Endothelial cell of umbilical vein (primary cell): ENCODE data around the gene PSMC3. TPM values are rescaled to one million over a fixed set of nuclear protein-coding genes. Genes with fewer than 3 reads are reported as not detected.

ENCODE experiments used
- BruUV-seq: library from RNA; stranded (reverse); fragments of 400-500 nt; replicated peaks from 2 replicates; lab custom pipeline; 2021; lab: Mats Ljungman, UMichigan
- CTCF ChIA-PET: fragments of 300-600, 350-600 bp; sonication (Branson Sonifier 250); formaldehyde crosslinking; loops from one replicate; lab custom pipeline; 2021; ENCODE audit warnings: antibody characterized with exemption, inconsistent platforms; lab: Charles Lee
- POLR2A ChIA-PET: fragments of 300-600, 350-600 bp; sonication (Branson Sonifier 250); formaldehyde crosslinking; loops from one replicate; lab custom pipeline; 2021; ENCODE audit warnings: antibody characterized with exemption, inconsistent platforms; lab: Charles Lee
- DNase-seq: peaks from one replicate; pipeline ENCODE4 v3.0.0-alpha.2; 2011; ENCODE audit warnings: low read depth, low spot score
- FAIRE-seq: peaks from 2 replicates; lab custom pipeline; 2011; peaks lifted over from hg19 to GRCh38; lab: Jason Lieb, UNC
- H2AFZ ChIP-seq: 2 replicates; pipeline ENCODE4 v1.6.0; 2012; ENCODE audit warnings: low read depth, low read length, control low read depth, inconsistent platforms
- H3K27ac ChIP-seq: 2 replicates; pipeline ENCODE4 v1.5.1; 2011; ENCODE audit warnings: low read depth, mild to moderate bottlenecking, control low read depth, low read length, moderate library complexity; ENCODE audit not compliant: insufficient read depth
- H3K27me3 ChIP-seq, 2 experiments: 2 replicates each; pipeline versions ENCODE4 v1.6.0 to v1.6.1; 2011; ENCODE audit warnings: low read length in 2 of 2, mixed read lengths in 1 of 2; ENCODE audit not compliant: control insufficient read depth in 2 of 2, insufficient read depth in 2 of 2
- H3K36me3 ChIP-seq, 2 experiments: 2 replicates in 1 of 2; 3 replicates in 1 of 2; pipeline ENCODE4 v1.5.1; 2011; ENCODE audit warnings: low read length in 2 of 2, mild to moderate bottlenecking in 1 of 2, moderate library complexity in 1 of 2; ENCODE audit not compliant: control insufficient read depth in 2 of 2, insufficient read depth in 2 of 2; ENCODE audit errors: extremely low read depth in 1 of 2
- H3K4me1 ChIP-seq: 3 replicates; pipeline ENCODE4 v1.5.1; 2011; ENCODE audit warnings: mild to moderate bottlenecking, low read length; ENCODE audit not compliant: control insufficient read depth, insufficient read depth; ENCODE audit errors: extremely low read depth
- H3K4me2 ChIP-seq: 2 replicates; pipeline ENCODE4 v1.6.1; 2011; ENCODE audit warnings: low read length, control low read depth, mixed read lengths; ENCODE audit not compliant: insufficient read depth
- H3K4me3 ChIP-seq, 3 experiments: fragments of 200-600 bp in 1 of 3; sonication (generic), shearing (Covaris generic) in 1 of 3; replicated peaks in 1 of 3; 2 replicates each; pipeline ENCODE4 v1.5.1; 2011 to 2016; ENCODE audit warnings: control low read depth in 3 of 3, low read length in 3 of 3, mild to moderate bottlenecking in 2 of 3, inconsistent platforms in 1 of 3, low read depth in 1 of 3, moderate library complexity in 1 of 3; ENCODE audit not compliant: insufficient read depth in 1 of 3
- H3K79me2 ChIP-seq: 2 replicates; pipeline ENCODE4 v1.6.0; 2012; ENCODE audit warnings: low read length, inconsistent platforms; ENCODE audit not compliant: control insufficient read depth, insufficient read depth
- H3K9ac ChIP-seq: replicated peaks from 2 replicates; pipeline ENCODE3; 2011; ENCODE audit warnings: low read length, control low read depth; ENCODE audit not compliant: insufficient read depth; ENCODE audit errors: extremely low read depth
- H3K9me1 ChIP-seq: replicated peaks from 3 replicates; pipeline ENCODE4 v1.6.0; 2011; ENCODE audit warnings: mild to moderate bottlenecking, low read length; ENCODE audit not compliant: control insufficient read depth, insufficient read depth; ENCODE audit errors: extremely low read depth
- H3K9me3 ChIP-seq: replicated peaks from 2 replicates; pipeline ENCODE4 v1.5.1; 2012; ENCODE audit warnings: low read length, inconsistent platforms; ENCODE audit not compliant: control insufficient read depth, insufficient read depth
- H4K20me1 ChIP-seq: replicated peaks from 2 replicates; pipeline ENCODE3; 2011; ENCODE audit warnings: mild to moderate bottlenecking, low read length; ENCODE audit not compliant: control insufficient read depth, insufficient read depth; ENCODE audit errors: extremely low read depth
- EZH2 ChIP-seq: IDR thresholded peaks from 2 replicates; pipeline ENCODE4 v1.6.1; 2012; ENCODE audit warnings: borderline replicate concordance, low read depth, mild to moderate bottlenecking, moderate library complexity, low read length, inconsistent platforms; ENCODE audit not compliant: severe bottlenecking
- FOS ChIP-seq: IDR thresholded peaks from 2 replicates; pipeline ENCODE4 v1.6.1; 2011; ENCODE audit warnings: mild to moderate bottlenecking, low read length, moderate library complexity, borderline replicate concordance; ENCODE audit not compliant: insufficient read depth
- GATA2 ChIP-seq: IDR thresholded peaks from 2 replicates; pipeline ENCODE4 v1.7.0; 2011; ENCODE audit warnings: low read depth, mild to moderate bottlenecking, moderate library complexity, mixed read lengths, low read length; ENCODE audit not compliant: insufficient read length, insufficient read depth
- JUN ChIP-seq: IDR thresholded peaks from 2 replicates; pipeline ENCODE4 v1.6.1; 2011; ENCODE audit warnings: borderline replicate concordance, low read depth; ENCODE audit not compliant: insufficient read length, insufficient read depth
- MYC ChIP-seq: IDR thresholded peaks from one replicate; pipeline ENCODE4 v1.6.1; 2011; ENCODE audit warnings: mild to moderate bottlenecking, low read depth, low read length
- POLR2A ChIP-seq: IDR thresholded peaks from 2 replicates; pipeline ENCODE4 v1.6.1; 2012; ENCODE audit warnings: low read depth, mild to moderate bottlenecking, control low read depth, low read length
- POLR2AphosphoS5 ChIP-seq: IDR thresholded peaks from 2 replicates; pipeline ENCODE4 v1.6.1; 2012; ENCODE audit warnings: low read depth, mild to moderate bottlenecking, control low read depth, low read length, moderate library complexity; ENCODE audit not compliant: insufficient read depth
- dilution Hi-C: fragments of 300-500 bp; cut with MboI; formaldehyde crosslinking; loops from one replicate; pipeline ENCODE4 v1.15.0; 2019; ENCODE audit warnings: low sequenced_read_pairs; ENCODE audit not compliant: extremely low pct_ligation_motif_present
- intact Hi-C: fragments of 100-400 bp; cut with micrococcal nuclease; formaldehyde crosslinking; loops from one replicate; pipeline ENCODE4 v1.10.0; 2022
- polyA plus RNA-seq, 4 experiments: library from polyadenylated mRNA; depleted of rRNA in 3 of 4; stranded (reverse) in 3 of 4; unstranded in 1 of 4; fragments of >200 nt; gene quantifications; 2 replicates each; pipeline versions ENCODE4 v1.2.1 to v1.2.3, GENCODE V29; 2011 to 2012; ENCODE audit warnings: missing spikeins in 1 of 4
- total RNA-seq: library from RNA; stranded (reverse); gene quantifications from 2 replicates; pipeline ENCODE4 v1.2.3, GENCODE V29; 2021
- TF ChIP-seq, protein P1 (sequence below), 2 donors: IDR thresholded peaks; 1 replicate in 1 of 2; 2 replicates in 1 of 2; pipeline ENCODE4 v1.5.1; 2011; ENCODE audit warnings: low read length in 2 of 2, mild to moderate bottlenecking in 2 of 2, moderate library complexity in 2 of 2, control low read depth in 1 of 2, inconsistent platforms in 1 of 2, low read depth in 1 of 2; ENCODE audit not compliant: insufficient read depth in 1 of 2; ENCODE audit errors: extremely low read depth in 1 of 2
- TF ChIP-seq, protein P2 (sequence below): IDR thresholded peaks from 2 replicates; pipeline ENCODE4 v1.6.1; 2011; ENCODE audit not compliant: insufficient read depth, insufficient read length

Gene PSMC3
- total and polyA plus RNA-seq, 2 donors (not counting 3 experiments of a cell fraction or from before 2014, with no cell fraction given) = 179 to 203 TPM

DNA sequence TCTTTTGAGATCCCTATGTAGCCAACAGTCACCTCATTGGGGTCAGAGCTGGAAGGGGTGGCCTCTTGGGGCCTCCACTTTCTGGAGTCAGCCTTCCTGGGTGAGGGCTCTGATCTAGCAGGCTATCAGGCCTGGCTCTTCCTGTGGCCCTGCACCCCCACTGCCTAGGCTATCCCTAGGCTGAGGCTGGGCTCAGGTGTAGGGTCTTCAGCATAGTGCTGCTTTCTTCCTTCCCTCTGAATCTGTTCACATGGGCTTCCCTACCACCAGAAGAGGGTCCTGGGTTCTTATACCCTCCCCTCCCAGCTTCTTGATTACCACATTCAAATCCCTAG lies 47.4 kb downstream of the PSMC3 start:
- no peak for DNase-seq
- Histone ChIP-seq H4K20me1 (no peaks in the 10 kb centered on the region), H3K4me2 (no peak overlapping the region), H3K9me3 (no peaks in the 10 kb centered on the region), H3K79me2 (no peaks in the 10 kb centered on the region), H3K9me1 (no peaks in the 10 kb centered on the region), H3K36me3 (no peaks in the 10 kb centered on the region), H3K9ac (no peak overlapping the region), H3K27me3 (no peaks in the 10 kb centered on the region), H2AFZ (no peak overlapping the region), H3K27ac (no peak overlapping the region), H3K4me1 (peaks cover 9% of the 10 kb centered on the region), H3K4me3 (no peak overlapping the region)
- ChIA-PET POLR2A (no interaction called here), CTCF (interaction anchor here (1.0 kb wide), 1 partner anchor 34 kb away, joined by 3 read pairs; no protein-coding TSS in a partner anchor)
- BruUV-seq = no TSS peak
- intact Hi-C loops = no loop called here
- no peak for TF ChIP-seq FOS
- TF ChIP-seq, protein P1, sequence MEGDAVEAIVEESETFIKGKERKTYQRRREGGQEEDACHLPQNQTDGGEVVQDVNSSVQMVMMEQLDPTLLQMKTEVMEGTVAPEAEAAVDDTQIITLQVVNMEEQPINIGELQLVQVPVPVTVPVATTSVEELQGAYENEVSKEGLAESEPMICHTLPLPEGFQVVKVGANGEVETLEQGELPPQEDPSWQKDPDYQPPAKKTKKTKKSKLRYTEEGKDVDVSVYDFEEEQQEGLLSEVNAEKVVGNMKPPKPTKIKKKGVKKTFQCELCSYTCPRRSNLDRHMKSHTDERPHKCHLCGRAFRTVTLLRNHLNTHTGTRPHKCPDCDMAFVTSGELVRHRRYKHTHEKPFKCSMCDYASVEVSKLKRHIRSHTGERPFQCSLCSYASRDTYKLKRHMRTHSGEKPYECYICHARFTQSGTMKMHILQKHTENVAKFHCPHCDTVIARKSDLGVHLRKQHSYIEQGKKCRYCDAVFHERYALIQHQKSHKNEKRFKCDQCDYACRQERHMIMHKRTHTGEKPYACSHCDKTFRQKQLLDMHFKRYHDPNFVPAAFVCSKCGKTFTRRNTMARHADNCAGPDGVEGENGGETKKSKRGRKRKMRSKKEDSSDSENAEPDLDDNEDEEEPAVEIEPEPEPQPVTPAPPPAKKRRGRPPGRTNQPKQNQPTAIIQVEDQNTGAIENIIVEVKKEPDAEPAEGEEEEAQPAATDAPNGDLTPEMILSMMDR (IDR thresholded peaks at IDR 0.05; ENCODE audit: extremely low read depth in 1 of 2, insufficient read depth in 1 of 2, low read depth in 1 of 2, low read length in 2 of 2) = no peak
- no peak for TF ChIP-seq JUN
- TF ChIP-seq MYC = no peak
- TF ChIP-seq, protein P2, sequence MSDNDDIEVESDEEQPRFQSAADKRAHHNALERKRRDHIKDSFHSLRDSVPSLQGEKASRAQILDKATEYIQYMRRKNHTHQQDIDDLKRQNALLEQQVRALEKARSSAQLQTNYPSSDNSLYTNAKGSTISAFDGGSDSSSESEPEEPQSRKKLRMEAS = no peak
- TF ChIP-seq POLR2A = no peak
- TF ChIP-seq EZH2 = no peak
- TF ChIP-seq POLR2AphosphoS5 = no peak
- no peak for TF ChIP-seq GATA2
- dilution Hi-C loops = no loop called here
- FAIRE-seq = no peak
